Superior temporal gyrus (tissue), 1 donor: Measurements from ENCODE around the gene LSAMP.
"Not testable (repeated sequence)": the region's sequence is repeated elsewhere in the genome, so short reads cannot be mapped to it uniquely, and the experiment has no call there.

Experiments used
- DNase-seq: peaks from one replicate; pipeline ENCODE4 v3.0.0-alpha.2; 2016; ENCODE audit errors: extremely low spot score

The LSAMP gene

GRCh38 chr3:115891006-115891636 lies 554.2 kb downstream of the LSAMP start:
- no peak for DNase-seq

DNA sequence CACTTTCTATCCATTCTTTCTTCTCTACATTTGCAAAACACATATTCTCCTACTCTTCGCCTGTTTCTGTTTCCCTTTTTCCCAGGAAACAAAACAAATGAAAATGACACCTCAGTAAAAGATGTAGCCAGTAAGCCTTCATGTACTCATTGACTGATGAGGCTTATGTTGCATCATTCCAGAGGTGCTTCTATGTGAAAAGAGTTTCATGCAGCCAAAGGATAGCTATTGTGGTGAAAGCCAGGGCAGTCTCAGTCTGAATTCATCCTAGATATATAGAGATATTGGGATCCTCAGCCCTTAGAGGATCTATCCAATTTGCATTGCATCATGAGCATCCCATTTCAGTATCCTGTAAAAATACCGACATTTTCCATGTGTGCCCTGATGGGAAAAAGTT lies 554.7 kb downstream of the LSAMP start:
- no peak for DNase-seq

DNA sequence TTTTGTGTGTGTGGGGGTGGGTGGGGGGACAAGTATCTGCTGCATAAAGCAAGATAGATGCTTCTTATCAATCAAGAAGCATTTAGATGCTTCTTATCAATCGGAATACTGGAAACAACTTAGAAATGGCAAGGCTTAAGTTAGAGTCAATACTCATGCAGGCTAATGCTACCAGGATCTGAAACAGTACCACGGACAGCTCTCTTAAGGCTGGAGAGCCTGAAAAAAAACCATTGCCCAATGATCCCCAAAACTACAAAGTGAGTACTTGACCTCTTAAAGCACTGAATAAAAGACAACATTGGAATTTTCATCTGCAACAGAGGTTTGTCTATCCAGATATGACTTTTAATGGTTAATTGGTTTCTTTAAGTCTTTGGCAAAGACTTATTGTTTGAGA lies 559.7 kb downstream of the LSAMP start:
- DNase-seq: no peak

DNA sequence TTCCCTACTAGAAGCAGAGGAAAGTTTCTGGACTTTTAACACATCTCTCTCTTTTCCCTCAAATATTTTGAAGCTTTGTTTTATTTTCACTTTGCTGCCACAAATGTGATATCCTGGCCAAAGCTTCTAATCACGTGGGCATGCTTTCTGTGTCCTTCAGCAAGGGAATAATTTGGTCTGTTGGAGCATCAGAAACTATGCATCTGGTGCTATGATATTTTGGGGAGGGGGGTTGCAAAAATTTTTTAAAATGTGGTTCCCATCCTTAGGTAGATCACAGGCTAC lies 567.7 kb downstream of the LSAMP start:
- DNase-seq: peak; percentile 57

GRCh38 chr3:115876876-115877614 lies 568.2 kb downstream of the LSAMP start:
- no peak for DNase-seq

- no peak for DNase-seq
Observed at GRCh38 chr3:115875460-115875859, 569.8 kb downstream of the LSAMP start.

DNA sequence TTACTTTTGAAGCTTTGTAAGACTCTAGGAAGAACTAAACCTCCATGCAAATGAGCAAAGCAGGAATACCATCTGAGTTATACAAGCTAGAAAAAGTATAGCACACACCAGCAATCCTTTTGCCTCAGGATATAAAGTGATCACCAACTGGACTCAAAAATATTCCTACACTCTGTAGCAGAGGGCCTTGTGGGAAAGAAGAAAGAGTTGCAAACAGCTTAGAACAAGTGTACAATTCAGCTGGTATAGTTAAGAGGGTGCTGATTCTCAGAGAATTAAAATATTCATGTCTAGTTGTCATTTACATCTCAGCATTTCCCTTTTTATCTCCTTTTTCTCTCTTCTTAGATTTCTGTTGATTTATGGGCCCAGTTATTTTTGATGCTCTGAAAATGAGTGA lies 573.6 kb downstream of the LSAMP start:
- no peak for DNase-seq

DNA sequence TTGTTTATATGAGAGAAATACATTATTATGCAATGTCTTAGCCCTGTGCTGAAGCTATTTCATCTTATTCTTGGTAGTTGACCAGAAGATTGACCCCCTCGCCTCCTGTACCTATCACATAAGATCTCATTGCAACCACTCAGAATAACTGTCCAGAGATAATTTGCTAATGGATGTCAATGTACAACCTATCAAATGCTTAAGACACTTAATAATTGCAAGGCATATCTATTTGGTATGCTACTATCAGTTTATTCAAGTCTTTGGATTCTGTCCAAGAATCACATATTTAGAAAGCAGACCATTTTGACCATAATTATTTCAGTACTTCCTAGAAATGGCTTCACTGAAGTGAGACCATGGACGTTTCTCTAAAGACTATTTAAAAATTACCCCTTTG lies 580.4 kb downstream of the LSAMP start:
- DNase-seq: no peak

- no peak for DNase-seq
Observed at GRCh38 chr3:115862849-115863248, 582.4 kb downstream of the LSAMP start.

DNA sequence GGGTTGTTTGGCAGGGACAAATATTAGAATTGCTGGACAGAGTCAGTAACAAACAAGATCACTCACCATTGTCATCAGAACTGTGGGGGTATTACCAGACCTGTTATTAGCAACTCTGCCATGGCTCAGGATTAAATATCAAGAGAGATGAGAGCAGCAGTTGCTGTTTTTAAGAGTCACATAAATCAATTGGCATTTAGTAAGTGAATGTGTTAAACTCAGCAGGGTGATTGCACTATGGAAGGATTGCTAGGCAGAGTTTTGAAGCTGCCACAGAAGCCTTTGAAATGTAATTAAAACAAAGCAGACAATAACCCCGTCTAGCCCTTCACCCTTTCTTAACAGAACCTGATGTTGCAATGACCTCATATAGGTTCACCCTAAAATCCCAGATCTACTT lies 583.2 kb downstream of the LSAMP start:
- no peak for DNase-seq

- DNase-seq: no peak
Observed at GRCh38 chr3:115861166-115861733, 584.0 kb downstream of the LSAMP start.

GRCh38 chr3:115860766-115861165 lies 584.5 kb downstream of the LSAMP start:
- no peak for DNase-seq

DNA sequence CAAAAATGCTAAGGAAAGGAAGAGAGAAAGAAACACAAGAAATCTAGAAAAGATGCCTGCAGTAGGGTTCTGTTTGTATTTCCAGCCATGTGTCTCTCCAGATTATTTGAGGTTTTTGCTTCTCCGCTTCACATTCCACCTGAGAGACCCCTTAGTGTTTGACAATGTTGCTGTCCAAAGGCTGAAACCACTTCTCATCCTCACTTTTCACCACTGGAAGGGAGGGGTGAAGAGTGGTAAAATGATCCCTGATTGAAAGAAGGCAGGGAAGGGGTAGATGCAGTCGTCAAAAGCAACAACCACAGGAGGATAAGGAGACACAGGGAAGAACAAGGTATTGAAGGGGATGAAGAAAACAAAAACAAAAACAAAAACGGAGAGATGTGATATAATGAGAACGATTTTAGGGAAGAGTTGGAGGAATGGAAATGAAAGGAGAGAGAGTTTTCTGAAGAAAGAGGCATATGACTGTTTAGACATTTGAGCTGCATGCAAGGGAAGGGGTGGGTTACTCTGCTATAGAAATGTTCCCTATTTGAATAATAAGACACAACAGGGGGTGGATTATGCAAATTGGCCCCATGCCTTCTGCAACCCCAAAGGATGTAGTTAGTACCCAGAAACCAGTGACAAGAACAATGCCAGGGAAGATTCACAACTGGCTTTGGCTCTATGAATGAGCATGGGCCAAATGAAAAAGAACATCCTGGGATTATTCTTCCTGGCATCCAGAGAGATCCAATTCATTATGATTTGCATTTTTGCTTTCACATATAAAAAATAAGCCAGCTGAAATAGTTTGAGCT lies 586.1 kb downstream of the LSAMP start:
- DNase-seq: no peak

GRCh38 chr3:115857518-115858136 lies 587.7 kb downstream of the LSAMP start:
- no peak for DNase-seq

DNA sequence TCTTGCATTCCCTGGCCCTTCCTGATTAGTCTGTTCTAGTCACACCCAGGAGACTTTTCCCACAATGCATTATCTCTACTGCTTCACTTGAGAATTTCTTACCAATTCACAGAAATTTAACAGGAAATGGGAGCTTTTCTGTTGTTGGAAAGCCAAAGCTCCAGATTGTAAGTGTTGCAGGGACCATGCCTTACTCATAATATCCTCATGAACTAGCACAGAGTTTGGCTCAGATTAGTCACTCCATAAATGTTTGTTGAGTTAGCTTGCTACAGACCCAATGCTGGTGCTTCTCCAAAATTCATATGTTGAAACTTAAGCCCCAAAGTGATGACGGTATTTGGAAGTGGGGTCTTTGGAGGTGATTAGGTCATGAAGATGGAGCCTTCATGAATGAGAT lies 589.4 kb downstream of the LSAMP start:
- no peak for DNase-seq

- DNase-seq: no peak
Observed at GRCh38 chr3:115853104-115853503, 592.2 kb downstream of the LSAMP start.

- DNase-seq: no peak
Observed at GRCh38 chr3:115852278-115852677, 593.0 kb downstream of the LSAMP start.

- DNase-seq: no peak
Observed at GRCh38 chr3:115851571-115851970, 593.7 kb downstream of the LSAMP start.

DNA sequence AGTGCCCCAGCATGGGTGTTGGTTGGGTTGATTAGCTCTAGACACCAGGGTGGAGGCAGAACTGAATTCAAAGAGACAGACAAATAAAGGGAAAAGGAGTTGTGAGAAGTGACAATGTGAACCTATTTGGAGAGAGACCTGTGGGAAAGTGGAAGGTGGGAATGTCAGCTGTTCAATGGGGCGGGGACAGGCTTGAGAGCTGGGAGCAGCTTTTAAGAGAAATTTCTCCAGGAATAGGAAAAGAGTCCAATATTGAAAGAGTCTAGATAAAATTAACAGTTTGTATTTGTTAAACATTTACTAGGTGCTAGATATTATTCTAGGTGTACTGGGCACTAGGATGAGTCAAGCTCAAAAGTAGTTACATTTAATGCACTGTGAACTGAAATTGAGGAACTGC lies 596.6 kb downstream of the LSAMP start:
- no peak for DNase-seq

GRCh38 chr3:115845986-115846385 lies 599.3 kb downstream of the LSAMP start:
- DNase-seq: no peak

DNA sequence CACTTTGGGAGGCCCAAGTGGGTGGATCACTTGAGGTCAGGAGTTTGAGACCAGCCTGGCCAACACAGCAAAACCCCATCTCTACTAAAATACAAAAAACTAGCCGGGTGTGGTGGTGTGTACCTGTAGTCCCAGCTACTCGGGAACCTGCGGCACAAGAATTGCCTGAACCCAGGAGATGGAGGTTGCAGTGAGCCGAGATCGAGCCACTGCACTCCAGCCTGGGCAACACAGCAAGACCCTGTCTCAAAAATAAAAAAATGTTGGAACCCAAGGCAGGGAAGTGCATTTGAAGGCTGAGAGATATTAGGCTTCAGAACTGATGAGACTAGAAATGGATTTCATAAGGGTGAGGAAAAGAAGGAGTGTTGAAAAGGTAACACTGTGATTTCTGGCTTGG lies 600.6 kb downstream of the LSAMP start:
- DNase-seq: not testable (repeated sequence)

- no peak for DNase-seq
Observed at GRCh38 chr3:115843206-115843605, 602.1 kb downstream of the LSAMP start.
